SK-N-SH (cell line): ENCODE results near the gene SEMA4D.

Experiments used
- EP300 ChIP-seq, 2 experiments: IDR thresholded peaks; 2 replicates each; pipeline versions ENCODE4 v1.4.0 to v1.6.1; 2012; ENCODE audit warnings: borderline replicate concordance in 1 of 2, low read depth in 1 of 2, low read length in 1 of 2
- FOXM1 ChIP-seq: IDR thresholded peaks from 2 replicates; pipeline ENCODE4 v1.4.0; 2012; ENCODE audit warnings: low read depth, mild to moderate bottlenecking
- GABPA ChIP-seq: IDR thresholded peaks from 2 replicates; pipeline ENCODE4 v1.4.0; 2012; ENCODE audit warnings: low read depth, mild to moderate bottlenecking
- NFIC ChIP-seq: IDR thresholded peaks from 2 replicates; pipeline ENCODE4 v1.4.0; 2012; ENCODE audit warnings: borderline replicate concordance
- RAD21 ChIP-seq: IDR thresholded peaks from 2 replicates; pipeline ENCODE4 v1.6.1; 2012; ENCODE audit warnings: mild to moderate bottlenecking, low read length
- SIN3A ChIP-seq: IDR thresholded peaks from 2 replicates; pipeline ENCODE4 v1.6.1; 2012; ENCODE audit warnings: low read depth, mild to moderate bottlenecking, low read length, moderate library complexity, borderline replicate concordance
- SMC3 ChIP-seq: IDR thresholded peaks from 2 replicates; pipeline ENCODE4 v1.6.1; 2012; ENCODE audit warnings: low read depth, low read length, improper control_type of control experiment
- TAF1 ChIP-seq: IDR thresholded peaks from 2 replicates; pipeline ENCODE4 v1.6.1; 2012; ENCODE audit warnings: low read depth, mild to moderate bottlenecking, low read length, moderate library complexity, borderline replicate concordance
- TEAD4 ChIP-seq: IDR thresholded peaks from 2 replicates; pipeline ENCODE4 v1.4.0; 2012; ENCODE audit warnings: mild to moderate bottlenecking, borderline replicate concordance; ENCODE audit not compliant: insufficient read depth
- TF ChIP-seq, protein P1 (sequence below): fragments of 200-600 bp; sonication (generic); IDR thresholded peaks from 2 replicates; pipeline ENCODE4 v1.6.1; 2017; ENCODE audit warnings: antibody characterized with exemption, mild to moderate bottlenecking, moderate library complexity
- TF ChIP-seq, protein P2 (sequence below): IDR thresholded peaks from 2 replicates; pipeline ENCODE4 v1.4.0; 2012; ENCODE audit warnings: low read depth, borderline replicate concordance
- TF ChIP-seq, protein P3 (sequence below): fragments of 150-350 bp; IDR thresholded peaks from 2 replicates; pipeline ENCODE4 v1.6.1; 2017; ENCODE audit warnings: antibody characterized with exemption, low read length, low read depth, borderline replicate concordance

DNA sequence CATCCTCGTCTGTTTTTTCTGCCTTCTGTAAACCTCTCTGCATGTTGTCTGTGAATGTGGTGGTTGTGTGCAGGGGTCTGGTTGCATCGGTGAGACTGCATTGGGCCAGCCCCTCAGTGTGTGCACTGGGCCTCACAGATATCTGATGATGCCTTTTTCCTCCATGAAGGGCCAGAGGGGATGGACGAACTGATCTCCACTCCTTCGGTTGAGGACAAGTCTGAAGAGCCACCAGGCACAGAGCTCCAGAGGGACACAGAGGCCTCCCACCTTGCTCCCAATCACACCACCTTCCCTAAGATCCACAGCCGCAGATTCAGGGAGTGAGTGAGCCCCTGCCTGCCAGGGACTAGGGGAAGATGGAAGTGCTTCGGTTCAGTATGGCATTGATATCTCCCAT, 148.3 kb downstream of the SEMA4D start:
- no peak for TF ChIP-seq TEAD4
- TF ChIP-seq, protein P1, sequence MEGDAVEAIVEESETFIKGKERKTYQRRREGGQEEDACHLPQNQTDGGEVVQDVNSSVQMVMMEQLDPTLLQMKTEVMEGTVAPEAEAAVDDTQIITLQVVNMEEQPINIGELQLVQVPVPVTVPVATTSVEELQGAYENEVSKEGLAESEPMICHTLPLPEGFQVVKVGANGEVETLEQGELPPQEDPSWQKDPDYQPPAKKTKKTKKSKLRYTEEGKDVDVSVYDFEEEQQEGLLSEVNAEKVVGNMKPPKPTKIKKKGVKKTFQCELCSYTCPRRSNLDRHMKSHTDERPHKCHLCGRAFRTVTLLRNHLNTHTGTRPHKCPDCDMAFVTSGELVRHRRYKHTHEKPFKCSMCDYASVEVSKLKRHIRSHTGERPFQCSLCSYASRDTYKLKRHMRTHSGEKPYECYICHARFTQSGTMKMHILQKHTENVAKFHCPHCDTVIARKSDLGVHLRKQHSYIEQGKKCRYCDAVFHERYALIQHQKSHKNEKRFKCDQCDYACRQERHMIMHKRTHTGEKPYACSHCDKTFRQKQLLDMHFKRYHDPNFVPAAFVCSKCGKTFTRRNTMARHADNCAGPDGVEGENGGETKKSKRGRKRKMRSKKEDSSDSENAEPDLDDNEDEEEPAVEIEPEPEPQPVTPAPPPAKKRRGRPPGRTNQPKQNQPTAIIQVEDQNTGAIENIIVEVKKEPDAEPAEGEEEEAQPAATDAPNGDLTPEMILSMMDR = no peak
- TF ChIP-seq, protein P2, sequence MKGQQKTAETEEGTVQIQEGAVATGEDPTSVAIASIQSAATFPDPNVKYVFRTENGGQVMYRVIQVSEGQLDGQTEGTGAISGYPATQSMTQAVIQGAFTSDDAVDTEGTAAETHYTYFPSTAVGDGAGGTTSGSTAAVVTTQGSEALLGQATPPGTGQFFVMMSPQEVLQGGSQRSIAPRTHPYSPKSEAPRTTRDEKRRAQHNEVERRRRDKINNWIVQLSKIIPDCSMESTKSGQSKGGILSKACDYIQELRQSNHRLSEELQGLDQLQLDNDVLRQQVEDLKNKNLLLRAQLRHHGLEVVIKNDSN = no peak
- TF ChIP-seq NFIC = no peak
- no peak for TF ChIP-seq EP300 (IDR thresholded peaks at IDR 0.05; ENCODE audit: borderline replicate concordance in 1 of 2, low read depth in 1 of 2, low read length in 1 of 2)
- no peak for TF ChIP-seq RAD21
- no peak for TF ChIP-seq SIN3A
- TF ChIP-seq SMC3 = no peak
- TF ChIP-seq, protein P3, sequence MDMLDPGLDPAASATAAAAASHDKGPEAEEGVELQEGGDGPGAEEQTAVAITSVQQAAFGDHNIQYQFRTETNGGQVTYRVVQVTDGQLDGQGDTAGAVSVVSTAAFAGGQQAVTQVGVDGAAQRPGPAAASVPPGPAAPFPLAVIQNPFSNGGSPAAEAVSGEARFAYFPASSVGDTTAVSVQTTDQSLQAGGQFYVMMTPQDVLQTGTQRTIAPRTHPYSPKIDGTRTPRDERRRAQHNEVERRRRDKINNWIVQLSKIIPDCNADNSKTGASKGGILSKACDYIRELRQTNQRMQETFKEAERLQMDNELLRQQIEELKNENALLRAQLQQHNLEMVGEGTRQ = no peak
- TF ChIP-seq TAF1 = no peak
- TF ChIP-seq GABPA = no peak
- no peak for TF ChIP-seq FOXM1
